Measurements from ENCODE around the gene TOP2A.
A peak's percentile ranks its signal among the peaks of the same experiment; 100 is the strongest.
"Not testable (repeated sequence)": the region's sequence is repeated elsewhere in the genome, so short reads cannot be mapped to it uniquely, and the experiment has no call there.

The TOP2A gene

GRCh38 chr17:40432864-40433528 is 15.3 kb upstream of the TOP2A start:
- DNase-seq (ENCODE audit: low read depth in 2 of 3, low spot score in 2 of 3), result no peak

DNA sequence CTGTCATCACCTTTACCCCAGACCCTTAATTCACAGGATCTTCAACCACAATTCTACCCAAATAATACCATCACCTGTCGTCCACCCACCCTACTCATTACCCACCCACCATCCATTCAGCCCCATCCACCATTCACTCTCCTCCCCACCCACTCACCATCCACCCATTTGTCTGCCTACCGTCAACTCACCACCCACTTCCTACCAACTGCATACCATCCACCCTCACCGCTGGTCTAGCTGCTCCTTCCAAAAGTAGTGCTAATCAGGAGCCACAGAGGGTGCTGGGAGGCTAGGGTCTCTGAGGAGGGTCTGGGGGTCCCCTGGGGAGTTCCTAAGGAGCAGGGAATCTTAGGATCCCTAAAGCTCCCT is 13.5 kb upstream of the TOP2A start:
- DNase-seq (ENCODE audit: low read depth in 2 of 3, low spot score in 2 of 3), result no peak

DNA sequence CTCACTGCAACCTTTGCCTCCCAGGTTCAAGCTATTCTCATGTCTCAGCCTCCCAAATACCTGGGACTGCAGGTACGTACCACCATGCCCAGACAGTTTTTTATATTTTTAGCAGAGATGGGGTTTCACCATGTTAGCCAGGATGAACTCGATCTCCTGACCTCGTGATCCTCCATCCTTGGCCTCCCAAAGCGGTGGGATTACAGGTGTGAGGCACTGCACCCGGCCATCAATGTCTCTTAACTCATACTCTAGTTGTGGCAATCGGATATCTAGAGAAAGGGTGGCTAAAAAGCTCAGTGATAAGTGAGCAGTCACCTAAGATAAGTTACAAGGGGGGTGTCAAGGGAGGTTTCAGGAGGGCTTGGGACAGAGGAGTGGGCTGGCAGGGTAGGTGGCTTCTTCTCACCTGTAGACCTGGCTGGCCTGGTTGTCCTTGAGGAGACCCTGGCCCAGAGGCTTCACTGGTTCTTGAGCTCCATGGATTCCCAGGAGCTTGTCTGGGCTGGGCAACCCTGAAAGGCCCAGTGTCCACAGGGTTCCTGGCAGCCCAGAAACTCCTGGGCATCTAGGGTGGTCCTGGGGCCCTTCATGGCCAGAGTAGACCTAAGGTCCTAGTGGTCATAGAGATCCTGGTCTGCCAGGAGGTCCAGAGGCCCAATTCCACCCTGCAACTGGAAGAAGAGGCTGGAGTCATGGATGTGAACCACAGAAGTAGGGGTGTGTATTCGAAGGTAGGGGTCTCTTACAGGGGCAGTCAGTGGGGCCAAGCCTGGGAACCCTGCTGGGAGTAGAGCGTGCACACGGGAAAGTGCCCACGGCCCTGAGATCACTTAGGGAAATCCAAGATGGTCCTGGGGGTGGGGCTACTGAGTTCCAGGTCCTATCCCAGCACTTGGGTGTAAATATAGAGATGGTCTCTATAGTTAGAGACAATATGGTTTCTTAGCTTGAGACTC is 12.9 kb upstream of the TOP2A start:
- DNase-seq (ENCODE audit: low read depth in 2 of 3, low spot score in 2 of 3), result no peak

- DNase-seq (ENCODE audit: low read depth in 2 of 3, low spot score in 2 of 3), result no peak
Measured at GRCh38 chr17:40427002-40427491, 9.4 kb upstream of the TOP2A start.

- no peak for DNase-seq (ENCODE audit: low read depth in 2 of 3, low spot score in 2 of 3)
Measured at GRCh38 chr17:40425741-40426140, 8.0 kb upstream of the TOP2A start.

DNA sequence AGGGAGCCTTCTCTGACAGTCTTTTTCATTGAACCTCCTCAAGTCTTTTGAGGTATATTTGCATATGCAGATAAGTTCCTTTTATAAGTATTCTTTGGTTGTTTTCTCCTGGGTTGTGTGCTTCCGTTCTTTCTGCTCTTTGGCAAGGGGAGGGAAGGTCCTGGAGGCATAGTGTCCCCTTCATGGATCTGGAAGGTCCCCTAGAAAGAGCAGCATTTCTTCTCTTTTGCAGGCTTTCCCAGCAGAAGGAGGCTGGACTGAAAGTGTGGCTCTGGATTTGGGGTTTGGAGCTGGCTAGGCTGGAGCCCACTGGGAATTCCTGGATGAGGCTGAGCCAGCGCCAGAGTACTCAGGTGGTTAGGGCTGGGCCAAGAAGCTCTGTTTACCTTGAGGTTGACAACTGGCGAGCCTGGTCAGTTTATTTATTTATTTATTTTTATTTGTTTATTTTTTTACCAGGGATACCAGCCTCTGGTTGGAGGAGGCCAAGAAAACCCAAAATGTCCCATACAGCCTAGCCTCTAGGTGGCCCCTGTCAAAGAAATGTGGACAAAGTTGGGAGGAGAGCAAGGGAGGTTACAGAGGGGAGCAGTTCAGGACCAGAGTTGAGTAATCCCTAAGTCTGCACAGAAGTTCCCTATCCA is 5.4 kb upstream of the TOP2A start:
- no peak for DNase-seq (ENCODE audit: low read depth in 2 of 3, low spot score in 2 of 3)

- no peak for DNase-seq (ENCODE audit: low read depth in 2 of 3, low spot score in 2 of 3)
Measured at GRCh38 chr17:40419559-40420331, 2.0 kb upstream of the TOP2A start.

DNA sequence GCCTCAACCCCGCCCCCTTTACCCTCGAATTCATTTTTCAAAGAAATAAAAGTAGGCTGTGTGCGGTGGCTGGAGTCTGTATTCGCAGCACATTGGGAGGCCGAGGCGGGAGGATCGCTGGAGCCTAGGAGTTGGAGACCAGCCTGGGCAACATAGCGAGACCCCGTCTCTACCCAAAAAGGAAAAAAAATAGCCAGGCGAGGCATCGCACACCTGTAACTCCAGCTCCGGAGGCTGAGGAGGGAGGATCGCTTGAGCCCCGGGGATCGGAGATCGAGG is 671 bp upstream of the TOP2A start:
- no peak for DNase-seq (ENCODE audit: low read depth in 2 of 3, low spot score in 2 of 3)

- DNase-seq (ENCODE audit: low read depth in 2 of 3, low spot score in 2 of 3), result peak in 1 of 3 experiments; percentile 29
Measured at GRCh38 chr17:40417258-40417608, 463 bp downstream of the TOP2A start.

- DNase-seq (ENCODE audit: low read depth in 2 of 3, low spot score in 2 of 3), result no peak
Measured at GRCh38 chr17:40416671-40417070, 1.0 kb downstream of the TOP2A start.

DNA sequence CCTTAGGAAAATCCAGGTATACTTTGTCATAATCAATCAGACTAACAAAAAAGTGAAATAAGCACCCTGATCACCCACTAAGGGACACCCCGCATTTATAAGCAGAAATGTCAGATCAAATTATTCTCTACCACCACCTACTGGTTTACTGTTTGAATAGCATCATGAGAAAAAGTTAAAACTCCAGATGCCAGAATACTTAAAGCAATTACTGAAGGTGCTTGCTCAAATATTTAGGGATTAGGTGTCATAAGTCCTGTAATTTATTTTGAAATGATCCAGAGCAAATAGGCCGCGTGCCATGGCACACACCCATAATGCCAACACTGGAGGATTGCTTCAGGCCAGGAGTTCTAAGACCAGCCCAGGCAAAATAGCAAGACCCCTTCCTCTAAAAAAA is 2.3 kb downstream of the TOP2A start:
- DNase-seq (ENCODE audit: low read depth in 2 of 3, low spot score in 2 of 3), result no peak

GRCh38 chr17:40414312-40414711 is 3.4 kb downstream of the TOP2A start:
- not testable (repeated sequence) for DNase-seq (ENCODE audit: low read depth in 2 of 3, low spot score in 2 of 3)

- no peak for DNase-seq (ENCODE audit: low read depth in 2 of 3, low spot score in 2 of 3)
Measured at GRCh38 chr17:40412880-40413279, 4.8 kb downstream of the TOP2A start.

- no peak for DNase-seq (ENCODE audit: low read depth in 2 of 3, low spot score in 2 of 3)
Measured at GRCh38 chr17:40411821-40412220, 5.9 kb downstream of the TOP2A start.

DNA sequence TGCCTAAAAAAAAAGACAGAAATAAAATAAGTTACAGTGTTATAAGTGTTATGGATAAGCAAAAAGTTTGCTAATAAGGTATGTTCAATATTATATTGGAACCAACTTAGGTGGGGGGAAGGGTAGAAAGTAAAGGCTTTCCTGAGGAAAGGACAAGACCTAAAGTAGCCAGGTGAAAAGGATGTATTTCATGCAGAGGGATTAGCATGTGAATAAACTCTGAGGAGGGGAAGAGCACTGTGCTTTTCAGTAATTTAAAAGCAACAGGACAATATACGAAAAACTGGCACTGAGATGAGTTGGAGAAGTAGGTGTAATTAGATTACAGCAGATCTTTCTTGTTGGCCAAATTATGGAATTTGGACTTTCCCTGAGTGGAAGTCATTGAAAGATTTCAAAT is 7.6 kb downstream of the TOP2A start:
- no peak for DNase-seq (ENCODE audit: low read depth in 2 of 3, low spot score in 2 of 3)

DNA sequence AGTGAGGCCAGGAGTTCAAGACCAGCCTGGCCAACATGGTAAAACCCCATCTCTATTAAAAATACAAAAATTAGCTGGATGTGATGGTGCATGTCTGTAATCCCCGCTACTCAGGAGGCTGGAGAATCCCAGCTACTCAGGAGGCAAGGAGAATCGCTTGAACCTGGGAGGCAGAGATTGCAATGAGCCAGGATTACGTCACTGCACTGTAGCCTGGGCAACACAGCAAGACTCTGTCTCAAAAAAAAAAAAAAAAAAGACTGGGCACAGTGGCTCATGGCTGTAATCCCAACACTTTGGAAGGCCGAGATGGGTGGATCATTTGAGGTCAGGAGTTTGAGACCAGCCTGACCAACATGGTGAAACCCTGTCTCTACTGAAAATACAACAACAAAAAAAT is 8.2 kb downstream of the TOP2A start:
- not testable (repeated sequence) for DNase-seq (ENCODE audit: low read depth in 2 of 3, low spot score in 2 of 3)

GRCh38 chr17:40407460-40407859 is 10.2 kb downstream of the TOP2A start:
- no peak for DNase-seq (ENCODE audit: low read depth in 2 of 3, low spot score in 2 of 3)

- DNase-seq (ENCODE audit: low read depth in 2 of 3, low spot score in 2 of 3), result no peak
Measured at GRCh38 chr17:40404003-40404402, 13.7 kb downstream of the TOP2A start.

- DNase-seq (ENCODE audit: low read depth in 2 of 3, low spot score in 2 of 3), result no peak
Measured at GRCh38 chr17:40402668-40403067, 15.0 kb downstream of the TOP2A start.

GRCh38 chr17:40399185-40399584 is 18.5 kb downstream of the TOP2A start:
- DNase-seq (ENCODE audit: low read depth in 2 of 3, low spot score in 2 of 3), result no peak

DNA sequence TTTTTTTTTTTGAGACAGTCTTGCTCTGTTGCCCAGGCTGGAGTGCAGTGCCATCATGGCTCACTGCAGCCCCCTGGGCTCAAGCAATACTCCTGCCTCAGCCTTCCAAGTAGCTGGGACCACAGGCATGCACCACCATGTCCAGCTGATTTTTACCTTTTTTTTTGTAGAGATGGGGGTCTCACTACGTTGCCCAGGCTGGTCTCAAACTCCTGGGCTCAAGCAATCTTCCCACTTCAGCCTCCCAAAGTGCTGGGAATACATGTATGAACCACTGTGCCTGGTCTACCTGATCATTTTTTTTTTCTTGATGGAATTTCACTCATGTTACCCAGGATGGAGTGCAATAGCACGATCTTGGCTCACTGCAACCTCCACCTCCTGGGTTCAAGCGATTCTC is 31.1 kb downstream of the TOP2A start:
- not testable (repeated sequence) for DNase-seq (ENCODE audit: low read depth in 2 of 3, low spot score in 2 of 3)

Measured in activated CD8-positive, alpha-beta memory T cell treated with anti-CD3 and anti-CD28 coated beads for 48 hours (primary cell).